Esophagus muscularis mucosa (tissue), 4 donors: ENCODE results near the gene IL32. TPM values are rescaled to one million over a fixed set of nuclear protein-coding genes. Genes with fewer than 3 reads are reported as not detected.

Source experiments
- DNase-seq: peaks from one replicate; pipeline ENCODE4 v3.0.0-alpha.2; 2017; ENCODE audit errors: extremely low spot score
- H3K27ac ChIP-seq, 4 donors: fragments of 200-600 bp; sonication (generic); replicated peaks in 1 of 4; 1 replicate in 3 of 4; 2 replicates in 1 of 4; pipeline ENCODE4 v1.5.1; 2016 to 2019; ENCODE audit warnings: mild to moderate bottlenecking in 1 of 4
- H3K27me3 ChIP-seq, 4 donors: fragments of 200-600 bp; sonication (generic); one replicate each; pipeline versions ENCODE4 v1.5.1 to v1.6.0; 2016 to 2019
- H3K36me3 ChIP-seq, 4 donors: fragments of 200-600 bp; sonication (generic); one replicate each; pipeline ENCODE4 v1.5.1; 2016 to 2019
- H3K4me1 ChIP-seq, 4 donors: fragments of 200-600 bp; sonication (generic); one replicate each; pipeline ENCODE4 v1.5.1; 2016 to 2019
- H3K4me3 ChIP-seq, 4 donors: fragments of 200-600 bp; sonication (generic); 1 replicate in 2 of 4; 2 replicates in 2 of 4; pipeline ENCODE4 v1.5.1; 2016 to 2019; ENCODE audit warnings: mild to moderate bottlenecking in 4 of 4, moderate library complexity in 1 of 4
- H3K9me3 ChIP-seq, 4 donors: fragments of 200-600 bp; sonication (generic); 1 replicate in 3 of 4; 2 replicates in 1 of 4; pipeline ENCODE4 v1.5.1; 2016 to 2019
- EP300 ChIP-seq: sonication (generic); formaldehyde crosslinking; IDR thresholded peaks from one replicate; pipeline ENCODE4 v1.6.1; 2017; ENCODE audit warnings: antibody characterized with exemption
- POLR2A ChIP-seq: fragments of 450-650 bp; IDR thresholded peaks from one replicate; pipeline ENCODE4 v1.6.1; 2017; ENCODE audit warnings: antibody characterized with exemption, moderate library complexity, mild to moderate bottlenecking, low read depth
- POLR2AphosphoS5 ChIP-seq, 2 donors: sonication (generic); formaldehyde crosslinking; IDR thresholded peaks; one replicate each; pipeline ENCODE4 v1.6.1; 2017; ENCODE audit warnings: antibody characterized with exemption in 2 of 2
- WGBS: methylation state at CpG from one replicate; pipeline ENCODE4 v1.1.5; 2018; 5-methylcytosine and 5-hydroxymethylcytosine counted together
- intact Hi-C: fragments of 100-400 bp; cut with DNase I; formaldehyde crosslinking; loops from one replicate; pipeline ENCODE4 v1.15.1; 2023
- total RNA-seq, 4 donors: library from RNA; depleted of rRNA; stranded (reverse); fragments of >200 nt; gene quantifications; one replicate each; pipeline versions ENCODE4 v1.1.0 to v1.2.1, GENCODE V29; 2016
- TF ChIP-seq, protein P1 (sequence below), 3 experiments: fragments of 200-600 bp in 2 of 3; fragments of 450-650 bp in 1 of 3; sonication (generic) in 2 of 3; IDR thresholded peaks; one replicate each; pipeline ENCODE4 v1.5.1; 2017 to 2019; ENCODE audit warnings: antibody characterized with exemption in 3 of 3, mild to moderate bottlenecking in 2 of 3, moderate library complexity in 1 of 3

IL32 gene
- total RNA-seq, 4 donors from 2014 or later = 13.7 to 40.8 (median 31.2) TPM

DNA sequence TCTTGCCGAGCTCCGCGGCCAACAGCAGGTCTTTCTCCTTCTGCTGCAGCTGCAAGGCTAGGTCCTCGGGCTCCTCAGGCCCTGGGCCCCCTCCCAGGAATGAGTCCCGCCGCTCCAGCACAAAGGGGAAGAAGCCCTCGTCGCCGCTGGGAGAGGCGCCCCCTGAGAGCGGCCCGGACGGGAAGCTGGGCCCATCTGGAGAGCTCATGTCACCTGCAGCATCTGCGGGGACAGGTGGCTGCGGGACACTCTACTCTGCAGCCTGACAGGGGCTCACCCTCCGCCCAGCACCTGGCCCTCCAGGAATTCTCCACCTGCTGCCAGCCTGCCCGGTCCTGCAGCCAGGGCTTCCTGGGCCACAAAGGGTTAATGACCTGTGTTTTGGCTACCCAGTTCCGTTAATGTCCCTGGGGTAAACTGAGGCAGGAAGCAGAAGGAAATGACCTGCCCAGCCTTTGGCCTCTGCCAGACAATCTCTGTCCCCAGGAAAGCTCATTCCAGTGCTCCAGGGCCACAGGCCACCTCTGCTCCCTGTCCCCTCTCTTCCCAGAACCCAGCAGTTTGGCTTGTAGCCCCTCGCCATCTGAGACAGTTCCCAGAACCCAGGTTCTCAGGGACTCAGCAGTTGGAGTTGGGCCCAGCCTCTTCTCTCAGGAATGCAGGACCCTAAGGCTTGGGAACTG is 30.0 kb upstream of the IL32 start:
- intact Hi-C loops = no loop called here
- WGBS = 40% methylated on average over 8 of the region's 19 CpGs
- no peak for DNase-seq
- Histone ChIP-seq H3K9me3 (no peaks in the 10 kb centered on the region), H3K27ac (no peak overlapping the region), H3K27me3 (peaks cover 0 to 99% (median 53%) of the 10 kb centered on the region in 4 donors), H3K36me3 (no peaks in the 10 kb centered on the region), H3K4me3 (no peak overlapping the region), H3K4me1 (peaks cover 7 to 13% (median 10%) of the 10 kb centered on the region in 4 donors)
- no peak for TF ChIP-seq POLR2A
- TF ChIP-seq, protein P1, sequence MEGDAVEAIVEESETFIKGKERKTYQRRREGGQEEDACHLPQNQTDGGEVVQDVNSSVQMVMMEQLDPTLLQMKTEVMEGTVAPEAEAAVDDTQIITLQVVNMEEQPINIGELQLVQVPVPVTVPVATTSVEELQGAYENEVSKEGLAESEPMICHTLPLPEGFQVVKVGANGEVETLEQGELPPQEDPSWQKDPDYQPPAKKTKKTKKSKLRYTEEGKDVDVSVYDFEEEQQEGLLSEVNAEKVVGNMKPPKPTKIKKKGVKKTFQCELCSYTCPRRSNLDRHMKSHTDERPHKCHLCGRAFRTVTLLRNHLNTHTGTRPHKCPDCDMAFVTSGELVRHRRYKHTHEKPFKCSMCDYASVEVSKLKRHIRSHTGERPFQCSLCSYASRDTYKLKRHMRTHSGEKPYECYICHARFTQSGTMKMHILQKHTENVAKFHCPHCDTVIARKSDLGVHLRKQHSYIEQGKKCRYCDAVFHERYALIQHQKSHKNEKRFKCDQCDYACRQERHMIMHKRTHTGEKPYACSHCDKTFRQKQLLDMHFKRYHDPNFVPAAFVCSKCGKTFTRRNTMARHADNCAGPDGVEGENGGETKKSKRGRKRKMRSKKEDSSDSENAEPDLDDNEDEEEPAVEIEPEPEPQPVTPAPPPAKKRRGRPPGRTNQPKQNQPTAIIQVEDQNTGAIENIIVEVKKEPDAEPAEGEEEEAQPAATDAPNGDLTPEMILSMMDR (IDR thresholded peaks at IDR 0.05) = no peak
- TF ChIP-seq POLR2AphosphoS5 (IDR thresholded peaks at IDR 0.05) = no peak
- TF ChIP-seq EP300 = no peak

- no peak for DNase-seq
- H3K4me1 ChIP-seq = peaks cover 7 to 13% (median 10%) of the 10 kb centered on the region in 4 donors
- H3K9me3 ChIP-seq = no peaks in the 10 kb centered on the region
- H3K4me3 ChIP-seq = peak overlapping the region in 2 of 4 donors; percentile 22 to 27
- no peak overlapping the region for H3K27ac ChIP-seq
- WGBS = 4% methylated on average over 12 of the region's 40 CpGs
- no peaks in the 10 kb centered on the region for H3K36me3 ChIP-seq
- intact Hi-C loops = no loop called here
- no peak for TF ChIP-seq POLR2A
- TF ChIP-seq, protein P1 (IDR thresholded peaks at IDR 0.05) = no peak
- no peak for TF ChIP-seq EP300
- TF ChIP-seq POLR2AphosphoS5 (IDR thresholded peaks at IDR 0.05) = no peak
- peaks cover 0 to 99% (median 48%) of the 10 kb centered on the region in 4 donors for H3K27me3 ChIP-seq
These were observed 29.3 kb upstream of the IL32 start for GRCh38 chr16:3035972-3036725.

DNA sequence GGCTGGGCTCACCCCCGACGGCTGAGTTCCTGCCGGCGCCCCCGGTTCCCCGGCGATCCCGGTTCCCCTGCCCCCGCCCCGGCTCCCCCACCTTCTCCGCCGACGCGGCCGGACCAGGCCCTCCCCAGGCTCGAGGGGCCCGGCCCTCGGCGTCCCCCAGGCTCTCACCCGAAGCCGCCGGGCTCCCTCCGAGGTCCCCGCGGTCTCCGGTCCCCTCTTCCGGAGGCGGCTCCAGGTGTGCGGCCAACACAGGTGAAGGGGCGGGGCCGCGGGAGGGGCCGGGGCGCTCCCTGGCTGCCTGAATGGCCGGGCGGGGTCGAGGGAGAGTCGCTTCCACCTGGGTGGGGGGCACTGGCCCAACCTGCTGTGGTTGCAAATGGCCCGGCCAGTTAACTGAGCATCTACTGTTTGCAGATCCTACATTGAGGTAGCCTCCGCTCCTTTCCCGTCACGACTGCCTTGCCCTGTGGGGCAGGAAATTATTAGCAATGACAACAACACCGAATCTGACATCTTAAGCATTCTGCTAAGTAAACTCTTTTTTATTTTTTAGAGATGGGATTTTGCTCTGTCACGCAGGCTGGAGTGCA is 28.6 kb upstream of the IL32 start, which contains the start of gene BICDL2:
TSS of gene BICDL2 (minus strand) at position 219 of the 590 bp plus-strand sequence. CDS start 1,448 bp downstream, outside the sequence.
- Histone ChIP-seq H3K4me1 (peaks cover 7 to 13% (median 10%) of the 10 kb centered on the region in 4 donors), H3K36me3 (no peaks in the 10 kb centered on the region), H3K27me3 (peaks cover 0 to 99% (median 46%) of the 10 kb centered on the region in 4 donors), H3K9me3 (no peaks in the 10 kb centered on the region), H3K4me3 (peak within 1 kb of the TSS in 2 of 4 donors; percentile 22 to 27), H3K27ac (no peak within 1 kb of the TSS)
- 20% methylated on average over 19 of the region's 44 CpGs for WGBS
- DNase-seq = no peak
- intact Hi-C loops = no loop called here
- no peak for TF ChIP-seq POLR2A
- TF ChIP-seq, protein P1 (IDR thresholded peaks at IDR 0.05) = no peak
- no peak for TF ChIP-seq POLR2AphosphoS5 (IDR thresholded peaks at IDR 0.05)
- no peak for TF ChIP-seq EP300

DNA sequence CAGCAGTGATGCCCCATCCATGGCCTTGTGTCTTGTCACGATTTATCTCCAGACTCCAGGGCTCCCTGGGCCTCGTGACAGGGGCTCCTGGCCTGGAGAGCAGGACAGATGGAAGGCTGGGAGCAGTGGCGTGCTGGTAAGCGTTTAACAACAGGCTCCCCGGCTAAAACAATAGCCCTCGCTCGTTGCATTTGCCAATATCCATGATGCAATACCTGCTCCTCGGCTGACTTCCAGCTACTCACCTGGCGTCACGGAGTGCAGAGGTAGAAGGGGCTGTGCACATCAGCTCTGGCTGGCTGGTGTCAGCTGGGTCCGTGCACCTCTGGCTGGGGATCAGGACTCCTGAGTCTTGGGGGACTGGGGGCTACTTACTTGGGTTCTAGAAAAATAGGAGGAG is 27.2 kb upstream of the IL32 start:
- TF ChIP-seq POLR2AphosphoS5 (IDR thresholded peaks at IDR 0.05) (no peak), EP300 (no peak), POLR2A (no peak)
- TF ChIP-seq, protein P1 (IDR thresholded peaks at IDR 0.05) = no peak
- H3K36me3 ChIP-seq = no peaks in the 10 kb centered on the region
- intact Hi-C loops = no loop called here
- no peaks in the 10 kb centered on the region for H3K9me3 ChIP-seq
- no peak for DNase-seq
- H3K27me3 ChIP-seq = peaks cover 0 to 98% (median 46%) of the 10 kb centered on the region in 4 donors
- peaks cover 7 to 13% (median 10%) of the 10 kb centered on the region in 4 donors for H3K4me1 ChIP-seq
- H3K4me3 ChIP-seq = no peak overlapping the region
- H3K27ac ChIP-seq = no peak overlapping the region
- 53% methylated on average over 7 of the region's 11 CpGs for WGBS
